Esophagus squamous epithelium (tissue), 5 donors: Measurements from ENCODE around the gene GPATCH2L. TPM values are rescaled to one million over a fixed set of nuclear protein-coding genes. Genes with fewer than 3 reads are reported as not detected.

Experiments used
- DNase-seq: peaks from one replicate; lab custom pipeline; 2025; lab: John Stamatoyannopoulos, UW
- H3K27ac ChIP-seq, 4 donors: fragments of 200-600 bp; sonication (generic); one replicate each; pipeline ENCODE4 v1.5.1; 2016 to 2019; ENCODE audit warnings: mild to moderate bottlenecking in 1 of 4
- H3K27me3 ChIP-seq, 4 donors: fragments of 200-600 bp; sonication (generic); 1 replicate in 3 of 4; 2 replicates in 1 of 4; pipeline versions ENCODE4 v1.5.1 to v1.6.0; 2017 to 2021; ENCODE audit warnings: antibody characterized with exemption in 1 of 4
- H3K36me3 ChIP-seq, 3 donors: fragments of 200-600 bp; sonication (generic); one replicate each; pipeline ENCODE4 v1.5.1; 2016 to 2019
- H3K4me1 ChIP-seq, 3 donors: fragments of 200-600 bp; sonication (generic); one replicate each; pipeline ENCODE4 v1.5.1; 2017 to 2019
- H3K4me3 ChIP-seq, 4 donors: fragments of 200-600 bp; sonication (generic); 1 replicate in 3 of 4; 2 replicates in 1 of 4; pipeline ENCODE4 v1.5.1; 2016 to 2019; ENCODE audit warnings: mild to moderate bottlenecking in 2 of 4, moderate library complexity in 1 of 4
- H3K9me3 ChIP-seq, 3 donors: fragments of 200-600 bp; sonication (generic); one replicate each; pipeline ENCODE4 v1.5.1; 2016 to 2019
- POLR2A ChIP-seq, 4 donors: fragments of 450-650 bp; IDR thresholded peaks; one replicate each; pipeline ENCODE4 v1.6.1; 2017; ENCODE audit warnings: antibody characterized with exemption in 4 of 4, mild to moderate bottlenecking in 4 of 4, moderate library complexity in 3 of 4
- WGBS, 2 donors: methylation state at CpG; one replicate each; pipeline ENCODE4 v1.1.5; 2018; 5-methylcytosine and 5-hydroxymethylcytosine counted together
- intact Hi-C: fragments of 100-400 bp; cut with DNase I; formaldehyde crosslinking; loops from one replicate; pipeline ENCODE4 v1.15.0; 2022
- total RNA-seq, 4 donors: library from RNA; depleted of rRNA; stranded (reverse); fragments of >200 nt; gene quantifications; one replicate each; pipeline ENCODE4 v1.1.0, GENCODE V29; 2016
- TF ChIP-seq, protein P1 (sequence below), 6 experiments: fragments of 450-650 bp in 4 of 6; fragments of 200-600 bp in 2 of 6; sonication (generic) in 2 of 6; IDR thresholded peaks; one replicate each; pipeline ENCODE4 v1.5.1; 2016 to 2019; ENCODE audit warnings: antibody characterized with exemption in 6 of 6, mild to moderate bottlenecking in 4 of 6, moderate library complexity in 4 of 6
- donor health status: DM: yes; HTN: yes; CAD: no.

The GPATCH2L gene
- total RNA-seq, 4 donors from 2014 or later = 20.1 to 40.8 (median 34.4) TPM

DNA sequence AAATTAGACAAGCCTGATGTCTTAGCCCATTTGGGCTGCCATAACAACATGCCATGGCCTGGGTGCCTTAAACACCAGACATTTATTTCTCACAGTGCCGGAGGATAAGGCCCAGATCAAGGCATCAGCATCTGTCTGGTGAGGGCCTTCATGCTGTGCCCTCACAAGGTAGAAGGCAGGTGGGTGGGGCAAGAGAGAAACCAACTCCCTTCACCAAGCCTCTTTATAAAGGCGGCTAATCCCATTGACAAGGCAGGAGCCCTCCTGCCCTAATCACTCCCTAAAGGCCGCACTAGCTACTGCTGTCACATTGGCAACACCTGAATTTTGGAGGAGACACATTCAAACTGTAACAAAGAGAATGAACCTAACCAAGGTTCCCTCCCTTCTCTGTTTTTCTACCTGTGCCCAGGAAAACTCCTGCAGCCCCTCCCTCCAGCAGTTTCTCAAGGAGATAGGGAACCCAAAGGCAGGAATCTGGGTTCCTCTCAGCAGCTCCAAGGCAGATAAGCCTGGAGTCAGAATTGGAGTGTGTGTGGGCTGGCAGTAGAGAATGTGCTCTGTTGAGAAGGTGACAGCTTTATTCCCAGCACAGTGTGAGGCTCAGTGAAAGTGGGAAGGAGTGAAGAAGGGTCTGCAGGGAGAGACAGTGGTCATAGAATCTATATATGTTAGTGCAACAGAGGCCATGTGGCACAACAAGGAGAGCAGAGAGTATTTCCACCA lies 21.7 kb upstream of the GPATCH2L start:
- no peak for DNase-seq
- no peaks in the 10 kb centered on the region for H3K36me3 ChIP-seq
- intact Hi-C loops = no loop called here
- H3K27ac ChIP-seq = no peak overlapping the region
- no peaks in the 10 kb centered on the region for H3K4me1 ChIP-seq
- H3K27me3 ChIP-seq = peaks cover 0 to 68% (median 0%) of the 10 kb centered on the region in 4 donors
- H3K4me3 ChIP-seq = no peak overlapping the region
- WGBS, 2 donors = 45 to 79% methylated on average over 2 to 3 of the region's 3 CpGs
- TF ChIP-seq, protein P1, sequence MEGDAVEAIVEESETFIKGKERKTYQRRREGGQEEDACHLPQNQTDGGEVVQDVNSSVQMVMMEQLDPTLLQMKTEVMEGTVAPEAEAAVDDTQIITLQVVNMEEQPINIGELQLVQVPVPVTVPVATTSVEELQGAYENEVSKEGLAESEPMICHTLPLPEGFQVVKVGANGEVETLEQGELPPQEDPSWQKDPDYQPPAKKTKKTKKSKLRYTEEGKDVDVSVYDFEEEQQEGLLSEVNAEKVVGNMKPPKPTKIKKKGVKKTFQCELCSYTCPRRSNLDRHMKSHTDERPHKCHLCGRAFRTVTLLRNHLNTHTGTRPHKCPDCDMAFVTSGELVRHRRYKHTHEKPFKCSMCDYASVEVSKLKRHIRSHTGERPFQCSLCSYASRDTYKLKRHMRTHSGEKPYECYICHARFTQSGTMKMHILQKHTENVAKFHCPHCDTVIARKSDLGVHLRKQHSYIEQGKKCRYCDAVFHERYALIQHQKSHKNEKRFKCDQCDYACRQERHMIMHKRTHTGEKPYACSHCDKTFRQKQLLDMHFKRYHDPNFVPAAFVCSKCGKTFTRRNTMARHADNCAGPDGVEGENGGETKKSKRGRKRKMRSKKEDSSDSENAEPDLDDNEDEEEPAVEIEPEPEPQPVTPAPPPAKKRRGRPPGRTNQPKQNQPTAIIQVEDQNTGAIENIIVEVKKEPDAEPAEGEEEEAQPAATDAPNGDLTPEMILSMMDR (IDR thresholded peaks at IDR 0.05) = no peak
- TF ChIP-seq POLR2A (IDR thresholded peaks at IDR 0.05) = no peak
- no peaks in the 10 kb centered on the region for H3K9me3 ChIP-seq

DNA sequence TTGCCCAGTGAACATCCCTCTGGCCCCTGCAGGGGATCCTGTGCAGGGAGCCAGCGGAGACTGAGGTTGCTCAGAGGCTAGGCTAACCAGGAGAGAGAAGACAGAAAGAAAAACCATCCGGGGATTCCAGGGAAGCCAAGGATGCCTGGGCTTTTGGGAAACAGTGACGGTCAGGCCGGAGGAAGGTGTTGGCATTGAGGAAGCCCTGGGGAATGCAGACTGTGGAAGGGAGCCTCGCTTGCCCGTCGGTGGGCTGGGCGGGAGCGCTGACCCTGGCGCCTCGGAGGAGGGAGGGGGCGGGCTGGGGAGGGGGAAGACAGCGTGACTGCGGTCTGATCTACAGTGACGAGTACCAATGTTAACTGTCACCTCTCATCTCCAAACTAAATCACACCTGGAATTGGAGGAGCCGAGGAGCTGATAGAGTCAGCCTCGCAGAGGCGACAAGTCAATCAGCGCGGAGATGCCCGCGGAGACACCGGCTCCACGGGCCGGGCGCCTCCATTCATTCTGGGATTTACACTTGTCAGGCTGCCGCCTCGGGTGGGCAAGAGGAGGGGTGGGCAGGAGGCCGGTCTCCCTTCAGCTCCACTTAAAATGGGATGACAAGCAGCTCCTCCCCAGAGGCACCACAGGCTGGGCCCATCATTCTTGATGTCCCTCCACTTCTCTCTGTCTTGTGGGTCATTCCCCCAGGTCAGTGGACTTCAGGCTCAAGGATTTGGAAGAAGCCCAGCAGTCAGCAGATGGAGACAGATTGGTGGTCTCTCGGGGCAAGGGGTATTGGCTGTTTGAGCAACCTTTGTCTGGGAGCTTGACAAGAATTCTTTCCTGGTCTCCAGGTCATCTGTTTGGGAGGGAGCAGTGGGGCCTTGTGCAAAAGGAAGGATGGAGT lies 20.4 kb upstream of the GPATCH2L start:
- no peak for DNase-seq
- Histone ChIP-seq H3K9me3 (no peaks in the 10 kb centered on the region), H3K36me3 (no peaks in the 10 kb centered on the region), H3K27ac (no peak overlapping the region), H3K27me3 (peaks cover 0 to 74% (median 0%) of the 10 kb centered on the region in 4 donors), H3K4me3 (no peak overlapping the region), H3K4me1 (no peaks in the 10 kb centered on the region)
- intact Hi-C loops = no loop called here
- TF ChIP-seq, protein P1 (IDR thresholded peaks at IDR 0.05) = no peak
- TF ChIP-seq POLR2A (IDR thresholded peaks at IDR 0.05) = no peak
- WGBS, 2 donors = 11 to 23% methylated on average over 14 to 16 of the region's 30 CpGs

DNA sequence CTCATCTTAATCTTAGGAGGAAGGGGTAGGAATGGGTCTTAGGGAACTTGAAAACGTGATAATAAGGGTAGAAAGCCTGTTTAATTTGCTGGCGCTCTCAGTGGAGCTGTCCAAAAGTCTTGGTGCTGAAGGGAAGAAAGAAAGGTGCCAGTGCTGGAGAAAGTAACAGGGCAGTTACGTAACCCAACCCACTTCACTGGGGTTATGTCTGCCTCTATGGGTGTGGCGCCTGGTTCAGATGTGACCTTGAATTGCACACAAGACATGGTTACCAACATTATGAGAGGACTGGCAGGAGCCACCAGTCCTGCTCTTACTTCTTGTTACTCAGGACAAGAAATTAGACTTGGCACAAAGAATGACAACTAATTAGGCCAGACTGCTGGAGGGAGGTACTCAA lies 18.6 kb upstream of the GPATCH2L start:
- Histone ChIP-seq H3K27me3 (peaks cover 0 to 92% (median 0%) of the 10 kb centered on the region in 4 donors), H3K36me3 (no peaks in the 10 kb centered on the region), H3K4me3 (no peak overlapping the region), H3K27ac (no peak overlapping the region), H3K9me3 (no peaks in the 10 kb centered on the region), H3K4me1 (peaks cover 0 to under 1% (median 0%) of the 10 kb centered on the region in 3 donors)
- TF ChIP-seq POLR2A (IDR thresholded peaks at IDR 0.05) = no peak
- TF ChIP-seq, protein P1 (IDR thresholded peaks at IDR 0.05) = no peak
- no peak for DNase-seq
- WGBS, 2 donors = 14 to 23% methylated on average over 4 of the region's 4 CpGs
- intact Hi-C loops = no loop called here

DNA sequence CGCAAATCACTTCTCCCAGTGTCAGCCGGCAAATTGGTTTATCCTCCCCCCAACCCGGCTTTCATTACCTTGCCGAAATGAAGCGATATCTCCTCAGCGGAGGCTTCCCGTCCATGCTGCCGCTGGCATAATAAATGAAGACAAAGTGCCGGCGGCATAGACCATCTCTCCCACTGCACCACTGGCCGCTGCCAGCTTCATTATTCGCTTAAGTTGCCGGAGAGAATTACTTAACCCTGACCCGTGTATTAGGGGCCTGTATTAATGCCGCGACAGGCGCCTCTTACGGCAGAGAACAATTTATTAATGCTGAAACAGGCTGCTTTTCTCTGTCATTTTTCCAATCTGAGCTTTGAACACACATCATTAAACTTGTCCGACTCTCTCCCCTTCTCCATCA lies 17.5 kb upstream of the GPATCH2L start:
- peaks cover 0 to 11% (median 7%) of the 10 kb centered on the region in 3 donors for H3K4me1 ChIP-seq
- H3K9me3 ChIP-seq = no peaks in the 10 kb centered on the region
- peaks cover 0 to 99% (median 0%) of the 10 kb centered on the region in 4 donors for H3K27me3 ChIP-seq
- no peak overlapping the region for H3K27ac ChIP-seq
- no peak for TF ChIP-seq POLR2A (IDR thresholded peaks at IDR 0.05)
- H3K4me3 ChIP-seq = no peak overlapping the region
- no peak for DNase-seq
- WGBS, 2 donors = 85 to 87% methylated on average over 19 of the region's 19 CpGs
- intact Hi-C loops = no loop called here
- no peaks in the 10 kb centered on the region for H3K36me3 ChIP-seq

DNA sequence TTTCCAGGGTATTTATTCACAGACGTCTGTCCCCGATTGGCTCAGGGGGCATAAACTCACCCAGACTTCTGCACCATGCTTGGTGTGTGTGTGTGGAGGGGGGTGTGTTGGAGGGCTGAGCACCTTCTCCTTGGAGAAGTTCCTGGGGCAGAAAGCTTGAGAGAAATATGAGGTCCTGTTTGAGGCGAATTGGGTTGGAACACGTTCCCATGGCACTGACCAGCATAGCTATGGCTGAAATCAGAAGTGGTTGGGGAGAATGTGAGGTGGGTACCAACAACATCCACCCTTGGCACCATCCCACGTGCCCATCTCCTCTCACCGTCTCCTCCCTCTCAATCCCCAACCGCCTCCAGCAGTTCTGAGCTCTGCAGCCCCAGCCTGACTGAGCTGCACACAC lies 16.0 kb upstream of the GPATCH2L start:
- Histone ChIP-seq H3K4me1 (peaks cover 0 to 12% (median 7%) of the 10 kb centered on the region in 3 donors), H3K4me3 (no peak overlapping the region), H3K9me3 (no peaks in the 10 kb centered on the region), H3K27ac (no peak overlapping the region), H3K36me3 (no peaks in the 10 kb centered on the region), H3K27me3 (peaks cover 0 to 99% (median 0%) of the 10 kb centered on the region in 4 donors)
- WGBS, 2 donors = 47 to 52% methylated on average over 3 to 7 of the region's 7 CpGs
- intact Hi-C loops = no loop called here
- no peak for TF ChIP-seq POLR2A (IDR thresholded peaks at IDR 0.05)
- TF ChIP-seq, protein P1 (IDR thresholded peaks at IDR 0.05) = no peak
- DNase-seq = no peak
